Measurements from ENCODE around the gene ABI3BP.

Gene ABI3BP

DNA sequence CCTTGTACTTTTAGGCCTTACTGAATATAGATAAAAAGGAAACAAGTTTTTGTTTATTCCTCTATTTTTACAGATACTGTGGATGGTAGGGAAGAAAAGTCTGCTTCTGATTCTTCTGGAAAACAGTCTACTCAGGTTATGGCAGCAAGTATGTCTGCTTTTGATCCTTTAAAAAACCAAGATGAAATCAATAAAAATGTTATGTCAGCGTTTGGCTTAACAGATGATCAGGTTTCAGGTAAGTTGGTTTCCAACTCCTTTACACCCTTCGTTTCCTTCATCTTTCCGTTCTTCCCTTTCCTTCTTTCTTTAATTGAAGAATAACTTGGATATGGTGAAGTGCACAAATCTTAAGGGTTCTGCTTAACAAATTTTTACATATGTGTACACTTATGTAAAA, 260.8 kb downstream of the ABI3BP start:
- Histone ChIP-seq H2AFZ (ENCODE audit: low read depth, low read length, severe bottlenecking) (no peak overlapping the region), H3K9ac (ENCODE audit: low read length) (no peak overlapping the region), H3K4me2 (ENCODE audit: low read depth, low read length, poor library complexity, severe bottlenecking) (no peak overlapping the region), H3K27ac (ENCODE audit: low read depth, low read length) (no peak overlapping the region), H4K20me1 (ENCODE audit: low read depth, low read length) (0 out of 2 replicates have a peak, but pooled peaks cover 5% of the 10 kb centered on the region), H3K36me3 (ENCODE audit: low read length) (peaks cover 62% of the 10 kb centered on the region), H3K27me3 (ENCODE audit: low read length) (no peaks in the 10 kb centered on the region), H3K79me2 (ENCODE audit: insufficient read depth, low read length) (peaks cover 7% of the 10 kb centered on the region; the same call in 1 of the 2 replicates), H3K9me3 (ENCODE audit: insufficient read depth, low read length) (no peaks in the 10 kb centered on the region), H3K4me3 (ENCODE audit: insufficient read depth, low read length, poor library complexity, severe bottlenecking) (no peak overlapping the region), H3F3A (ENCODE audit: insufficient read depth) (peaks cover 12% of the 10 kb centered on the region; the same call in 1 of the 2 replicates), H3K9me2 (replicated peaks; ENCODE audit: insufficient read depth, low read length) (no peaks in the 10 kb centered on the region)
- no peak for TF ChIP-seq CTCF (IDR thresholded peaks at IDR 0.05; ENCODE audit: insufficient read depth, low read length, poor library complexity, severe bottlenecking)
- no peak for TF ChIP-seq EZH2phosphoT487 (conservative IDR thresholded peaks at IDR 0.05; ENCODE audit: low read length)

GRCh38 chr3:100730524-100730923, 262.7 kb downstream of the ABI3BP start:
- H2AFZ ChIP-seq (ENCODE audit: low read depth, low read length, severe bottlenecking) = no peak overlapping the region
- H4K20me1 ChIP-seq (ENCODE audit: low read depth, low read length) = 0 out of 2 replicates have a peak, but pooled peaks cover 5% of the 10 kb centered on the region
- no peaks in the 10 kb centered on the region for H3K27me3 ChIP-seq (ENCODE audit: low read length)
- H3K4me2 ChIP-seq (ENCODE audit: low read depth, low read length, poor library complexity, severe bottlenecking) = no peak overlapping the region
- H3K27ac ChIP-seq (ENCODE audit: low read depth, low read length) = no peak overlapping the region
- no peaks in the 10 kb centered on the region for H3K9me3 ChIP-seq (ENCODE audit: insufficient read depth, low read length)
- peaks cover 7% of the 10 kb centered on the region; the same call in 1 of the 2 replicates for H3K79me2 ChIP-seq (ENCODE audit: insufficient read depth, low read length)
- H3K9me2 ChIP-seq (replicated peaks; ENCODE audit: insufficient read depth, low read length) = no peaks in the 10 kb centered on the region
- peaks cover 12% of the 10 kb centered on the region; the same call in 1 of the 2 replicates for H3F3A ChIP-seq (ENCODE audit: insufficient read depth)
- no peak overlapping the region for H3K4me3 ChIP-seq (ENCODE audit: insufficient read depth, low read length, poor library complexity, severe bottlenecking)
- no peak overlapping the region for H3K9ac ChIP-seq (ENCODE audit: low read length)
- peaks cover 46% of the 10 kb centered on the region for H3K36me3 ChIP-seq (ENCODE audit: low read length)
- TF ChIP-seq CTCF (IDR thresholded peaks at IDR 0.05; ENCODE audit: insufficient read depth, low read length, poor library complexity, severe bottlenecking) (no peak), EZH2phosphoT487 (conservative IDR thresholded peaks at IDR 0.05; ENCODE audit: low read length) (no peak)

DNA sequence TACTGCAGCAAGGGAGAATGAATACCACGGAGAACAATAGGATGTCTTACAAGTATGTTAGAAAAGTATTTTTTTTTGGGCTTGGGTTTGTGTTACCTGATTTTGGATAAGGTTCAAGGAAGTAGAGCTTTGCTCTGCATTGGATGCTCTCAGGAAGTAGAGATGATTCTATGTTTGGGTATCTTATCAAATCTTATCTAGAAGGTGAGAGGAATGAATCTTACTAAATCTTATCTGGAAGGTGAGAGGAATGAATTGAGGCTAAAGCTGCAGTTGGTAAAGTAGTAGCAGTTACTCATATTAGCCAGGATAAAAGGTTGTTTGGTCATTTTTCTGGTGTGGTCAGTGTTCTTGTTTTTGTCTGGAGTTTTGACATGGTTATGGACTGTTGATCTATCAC, 266.5 kb downstream of the ABI3BP start:
- peaks cover 3% of the 10 kb centered on the region; the same call in 1 of the 2 replicates for H3K79me2 ChIP-seq (ENCODE audit: insufficient read depth, low read length)

More for the DNA sequence above, 266.5 kb downstream of the ABI3BP start:
- Histone ChIP-seq H3K4me3 (ENCODE audit: insufficient read depth, low read length, poor library complexity, severe bottlenecking) (no peak overlapping the region), H3K9me3 (ENCODE audit: insufficient read depth, low read length) (no peaks in the 10 kb centered on the region), H2AFZ (ENCODE audit: low read depth, low read length, severe bottlenecking) (no peak overlapping the region), H3K4me2 (ENCODE audit: low read depth, low read length, poor library complexity, severe bottlenecking) (no peak overlapping the region), H3K27me3 (ENCODE audit: low read length) (no peaks in the 10 kb centered on the region), H4K20me1 (ENCODE audit: low read depth, low read length) (no peaks in the 10 kb centered on the region), H3K36me3 (ENCODE audit: low read length) (peaks cover 34% of the 10 kb centered on the region), H3K27ac (ENCODE audit: low read depth, low read length) (no peak overlapping the region), H3K9me2 (replicated peaks; ENCODE audit: insufficient read depth, low read length) (no peaks in the 10 kb centered on the region), H3F3A (ENCODE audit: insufficient read depth) (peaks cover 11% of the 10 kb centered on the region; the same call in 1 of the 2 replicates), H3K9ac (ENCODE audit: low read length) (no peak overlapping the region)
- TF ChIP-seq EZH2phosphoT487 (conservative IDR thresholded peaks at IDR 0.05; ENCODE audit: low read length) = no peak
- TF ChIP-seq CTCF (IDR thresholded peaks at IDR 0.05; ENCODE audit: insufficient read depth, low read length, poor library complexity, severe bottlenecking) = no peak

Data from SU-DHL-6 (cell line).